Left ventricle myocardium inferior (tissue), 1 donor: ENCODE data around the gene CCDC187. TPM values are rescaled to one million over a fixed set of nuclear protein-coding genes. Genes with fewer than 3 reads are reported as not detected.

ENCODE experiments used
- DNase-seq: peaks from one replicate; pipeline ENCODE4 v3.0.0-alpha.2; 2020
- H3K27ac ChIP-seq: fragments of 200-600 bp; replicated peaks from 2 replicates; pipeline ENCODE4 v1.8.0; 2021
- H3K27me3 ChIP-seq: fragments of 200-600 bp; 2 replicates; pipeline ENCODE4 v1.8.0; 2021; ENCODE audit warnings: low read depth
- H3K36me3 ChIP-seq: fragments of 200-600 bp; 2 replicates; pipeline ENCODE4 v1.8.0; 2021
- H3K4me1 ChIP-seq: fragments of 200-600 bp; 2 replicates; pipeline ENCODE4 v1.8.0; 2021
- H3K4me3 ChIP-seq: fragments of 200-600 bp; 2 replicates; pipeline ENCODE4 v1.8.0; 2021; ENCODE audit warnings: mild to moderate bottlenecking, moderate library complexity
- H3K9me3 ChIP-seq: fragments of 200-600 bp; replicated peaks from 2 replicates; pipeline ENCODE4 v1.8.0; 2021
- CTCF ChIP-seq: fragments of 200-600 bp; IDR thresholded peaks from 2 replicates; pipeline ENCODE4 v1.8.0; 2021; ENCODE audit warnings: antibody characterized with exemption, mild to moderate bottlenecking, borderline replicate concordance
- intact Hi-C: fragments of 100-400 bp; cut with micrococcal nuclease; formaldehyde crosslinking; loops from one replicate; pipeline ENCODE4 v1.11.0; 2022
- total RNA-seq: library from RNA; stranded (reverse); fragmentation: NEBNext Ultra II Directional; extraction: Animal tissue kit (Norgen Biotek cat#: 25700); gene quantifications from one replicate; pipeline ENCODE4 v1.2.1, GENCODE V29; 2021
- donor health status: DM: no; HTN: yes; CAD: no; lungs with severe emphysema.

Gene CCDC187
- total RNA-seq, 1 donor from 2014 or later = not detected

- Histone ChIP-seq H3K27ac (no peak overlapping the region), H3K36me3 (no peaks in the 10 kb centered on the region), H3K9me3 (no peaks in the 10 kb centered on the region), H3K4me3 (no peak overlapping the region), H3K27me3 (peaks cover 67% of the 10 kb centered on the region), H3K4me1 (no peaks in the 10 kb centered on the region)
- intact Hi-C loops = no loop called here
- DNase-seq = no peak
- TF ChIP-seq CTCF = no peak
These were observed 3.4 kb upstream of the CCDC187 start for GRCh38 chr9:136307215-136307750.

- no peaks in the 10 kb centered on the region for H3K9me3 ChIP-seq
- no peak overlapping the region for H3K27ac ChIP-seq
- intact Hi-C loops = no loop called here
- no peak for TF ChIP-seq CTCF
- H3K4me1 ChIP-seq = no peaks in the 10 kb centered on the region
- no peaks in the 10 kb centered on the region for H3K36me3 ChIP-seq
- no peak for DNase-seq
- H3K27me3 ChIP-seq = peaks cover 62% of the 10 kb centered on the region
- no peak overlapping the region for H3K4me3 ChIP-seq
These were observed 2.6 kb upstream of the CCDC187 start for GRCh38 chr9:136306211-136307208.

- no peaks in the 10 kb centered on the region for H3K9me3 ChIP-seq
- no peak overlapping the region for H3K27ac ChIP-seq
- H3K27me3 ChIP-seq = peaks cover 55% of the 10 kb centered on the region
- no peak overlapping the region for H3K4me3 ChIP-seq
- H3K36me3 ChIP-seq = no peaks in the 10 kb centered on the region
- no peak for DNase-seq
- intact Hi-C loops = no loop called here
- TF ChIP-seq CTCF = no peak
- H3K4me1 ChIP-seq = no peaks in the 10 kb centered on the region
These were observed 1.9 kb upstream of the CCDC187 start for GRCh38 chr9:136305804-136306203.

GRCh38 chr9:136304981-136305380, 1.1 kb upstream of the CCDC187 start:
- no peak for TF ChIP-seq CTCF
- no peaks in the 10 kb centered on the region for H3K4me1 ChIP-seq
- no peak overlapping the region for H3K27ac ChIP-seq
- H3K36me3 ChIP-seq = no peaks in the 10 kb centered on the region
- H3K9me3 ChIP-seq = no peaks in the 10 kb centered on the region
- intact Hi-C loops = no loop called here
- no peak for DNase-seq
- no peak overlapping the region for H3K4me3 ChIP-seq
- peaks cover 47% of the 10 kb centered on the region for H3K27me3 ChIP-seq

- Histone ChIP-seq H3K4me1 (no peaks in the 10 kb centered on the region), H3K36me3 (no peaks in the 10 kb centered on the region), H3K27me3 (peaks cover 47% of the 10 kb centered on the region), H3K4me3 (no peak overlapping the region), H3K27ac (no peak overlapping the region), H3K9me3 (no peaks in the 10 kb centered on the region)
- no peak for TF ChIP-seq CTCF
- intact Hi-C loops = no loop called here
- no peak for DNase-seq
These were observed 562 bp upstream of the CCDC187 start for GRCh38 chr9:136304456-136304855.
